ENCODE data around the gene UBQLN3.

GRCh38 chr11:5527716-5528115, 18.0 kb upstream of the UBQLN3 start:
- no peak for TF ChIP-seq YY1 (IDR thresholded peaks at IDR 0.05; ENCODE audit: insufficient read depth, insufficient read length)
- TF ChIP-seq ZNF274 (IDR thresholded peaks at IDR 0.05; ENCODE audit: low read depth, low read length), result no peak
- TF ChIP-seq SUZ12 (IDR thresholded peaks at IDR 0.05; ENCODE audit: extremely low read depth, insufficient read depth, insufficient read length), result no peak

Measured in NT2/D1 (cell line).